Activated CD8-positive, alpha-beta memory T cell treated with anti-CD3 and anti-CD28 coated beads for 4 hours (primary cell): ENCODE measurements around the gene RAD51B.

Experiments used
- DNase-seq, 2 donors: peaks; one replicate each; pipeline ENCODE4 v3.0.0-alpha.2; 2020; ENCODE audit warnings: low read depth in 2 of 2

The RAD51B gene

DNA sequence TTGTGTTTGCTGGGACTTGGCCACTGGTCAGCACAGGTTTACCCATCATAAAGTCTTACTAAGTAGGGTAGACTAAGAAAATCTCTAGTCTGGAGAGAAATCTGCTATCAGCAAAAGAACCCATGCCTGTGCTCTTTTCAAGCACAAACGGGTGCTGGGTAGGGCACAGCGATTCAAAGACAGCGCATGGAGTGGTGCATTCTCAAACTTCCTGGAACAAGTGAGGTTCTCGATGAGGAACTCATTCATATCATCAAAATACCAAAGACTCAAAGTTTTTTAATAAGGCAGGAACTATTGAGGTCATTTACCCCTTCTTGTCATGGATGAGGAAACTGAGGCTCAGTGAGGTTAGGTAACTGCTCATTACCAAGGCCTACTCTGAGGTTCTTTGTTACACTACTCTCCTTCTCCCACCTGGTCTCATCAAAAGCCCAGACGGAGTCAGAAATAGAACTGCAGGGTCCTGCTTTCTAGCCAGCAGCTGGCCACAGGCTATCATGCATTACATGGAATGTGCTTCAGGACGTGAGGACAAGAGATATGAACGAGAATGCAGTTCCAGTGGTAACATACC lies 583.0 kb downstream of the RAD51B start:
- no peak for DNase-seq

- no peak for DNase-seq
Measured at GRCh38 chr14:68403191-68404145, 583.9 kb downstream of the RAD51B start.

GRCh38 chr14:68404146-68404527 lies 584.6 kb downstream of the RAD51B start:
- DNase-seq = no peak

GRCh38 chr14:68404652-68405183 lies 585.1 kb downstream of the RAD51B start:
- DNase-seq = no peak

GRCh38 chr14:68405961-68406360 lies 586.4 kb downstream of the RAD51B start:
- no peak for DNase-seq

GRCh38 chr14:68407285-68407684 lies 587.7 kb downstream of the RAD51B start:
- DNase-seq = no peak

DNA sequence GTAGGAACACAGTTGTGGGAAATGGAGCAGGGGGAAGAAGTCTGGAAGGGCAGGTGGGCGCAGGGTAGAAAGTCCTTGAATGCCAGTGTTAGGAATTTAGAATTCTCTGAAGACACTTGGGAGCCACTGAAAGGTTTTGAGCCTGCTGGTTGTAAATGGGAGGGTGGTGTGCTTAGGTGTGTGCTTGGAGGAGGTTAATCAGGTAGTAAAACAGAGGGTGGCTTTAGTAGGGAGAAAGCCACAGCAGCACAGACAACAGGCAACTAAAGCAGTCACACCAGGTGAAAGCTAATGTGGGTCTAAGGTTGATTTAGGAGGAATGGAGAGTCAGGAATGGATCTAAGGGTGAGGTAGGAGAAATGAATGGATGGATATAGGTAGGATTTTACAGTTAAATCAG lies 588.2 kb downstream of the RAD51B start:
- DNase-seq = no peak

DNA sequence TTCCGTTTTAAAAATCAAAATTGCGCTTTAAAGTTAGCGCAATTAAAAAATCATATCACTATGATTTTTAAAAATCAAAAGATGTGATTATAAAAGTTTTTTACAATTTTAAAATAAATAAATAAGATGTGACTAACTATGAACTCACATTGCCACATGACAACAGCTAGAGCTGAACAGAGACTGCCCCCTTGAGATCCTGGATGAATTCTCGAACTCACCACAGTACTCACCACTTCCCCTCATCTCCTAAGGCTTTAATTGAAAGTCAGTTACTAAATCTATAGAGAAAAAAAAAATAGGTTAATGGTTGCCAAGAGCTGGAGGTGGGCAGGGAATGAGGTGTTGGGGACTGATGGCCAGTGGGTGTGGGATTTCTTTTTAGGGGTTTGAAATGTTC lies 589.1 kb downstream of the RAD51B start:
- DNase-seq = no peak

DNA sequence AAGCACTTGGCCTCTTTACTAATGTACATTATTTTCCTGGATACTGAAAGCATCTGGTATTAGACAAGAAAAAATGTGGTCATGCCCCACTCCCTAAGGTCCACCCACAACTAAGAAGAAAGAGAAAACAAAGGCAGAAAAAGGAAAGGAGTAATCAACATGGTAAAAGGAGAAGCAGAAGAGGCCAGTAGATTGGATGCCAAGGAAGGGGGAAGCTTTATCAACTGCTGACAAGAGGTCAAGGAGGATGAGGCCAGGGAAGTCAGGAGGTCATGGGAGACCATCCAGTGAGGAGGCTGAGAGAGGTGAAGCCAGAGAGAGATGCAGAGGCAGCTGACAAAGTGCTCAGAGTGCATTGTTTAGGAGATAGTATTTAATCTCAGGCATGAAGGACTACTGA lies 589.8 kb downstream of the RAD51B start:
- DNase-seq = no peak

GRCh38 chr14:68412505-68413465 lies 593.2 kb downstream of the RAD51B start:
- DNase-seq = no peak

DNA sequence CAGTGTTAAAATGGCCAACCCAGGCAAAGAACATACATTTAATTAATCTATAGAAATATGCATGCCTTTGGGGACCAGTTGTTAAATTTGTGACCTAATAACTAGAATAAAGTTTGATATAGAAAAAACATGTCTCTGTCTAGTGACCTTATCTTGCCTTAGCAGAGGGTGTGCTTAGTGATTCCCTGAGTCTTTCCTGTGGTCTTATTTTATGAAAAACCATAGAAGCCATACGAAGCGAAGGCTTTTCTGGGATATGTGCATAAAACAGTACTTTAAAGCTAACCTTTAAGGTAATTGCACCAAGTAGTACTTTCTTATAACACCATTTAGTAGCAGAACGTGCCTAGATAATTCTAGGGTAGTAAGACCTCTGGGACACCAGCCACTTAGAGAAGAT lies 593.9 kb downstream of the RAD51B start:
- DNase-seq = no peak

DNA sequence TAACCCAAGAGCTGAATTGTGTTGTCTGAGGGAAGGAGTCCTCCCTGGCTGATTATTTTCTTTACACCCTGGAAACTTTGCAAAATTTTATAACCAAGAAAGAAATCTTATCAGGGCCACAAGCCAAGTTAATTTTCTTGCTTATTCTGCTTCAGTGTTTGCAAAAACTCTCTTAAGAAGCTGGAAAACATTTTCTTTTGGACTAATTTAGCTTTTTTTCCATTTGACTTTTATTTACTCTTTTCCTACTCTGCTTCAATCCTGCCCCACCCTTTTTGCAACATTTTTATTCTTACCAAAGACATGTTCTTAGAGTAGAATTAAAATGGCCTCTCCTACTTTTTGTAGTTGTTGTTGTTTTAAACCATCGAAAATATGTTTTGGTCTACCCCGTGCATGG lies 594.5 kb downstream of the RAD51B start:
- DNase-seq = no peak

- DNase-seq = no peak
Measured at GRCh38 chr14:68416171-68416570, 596.6 kb downstream of the RAD51B start.

DNA sequence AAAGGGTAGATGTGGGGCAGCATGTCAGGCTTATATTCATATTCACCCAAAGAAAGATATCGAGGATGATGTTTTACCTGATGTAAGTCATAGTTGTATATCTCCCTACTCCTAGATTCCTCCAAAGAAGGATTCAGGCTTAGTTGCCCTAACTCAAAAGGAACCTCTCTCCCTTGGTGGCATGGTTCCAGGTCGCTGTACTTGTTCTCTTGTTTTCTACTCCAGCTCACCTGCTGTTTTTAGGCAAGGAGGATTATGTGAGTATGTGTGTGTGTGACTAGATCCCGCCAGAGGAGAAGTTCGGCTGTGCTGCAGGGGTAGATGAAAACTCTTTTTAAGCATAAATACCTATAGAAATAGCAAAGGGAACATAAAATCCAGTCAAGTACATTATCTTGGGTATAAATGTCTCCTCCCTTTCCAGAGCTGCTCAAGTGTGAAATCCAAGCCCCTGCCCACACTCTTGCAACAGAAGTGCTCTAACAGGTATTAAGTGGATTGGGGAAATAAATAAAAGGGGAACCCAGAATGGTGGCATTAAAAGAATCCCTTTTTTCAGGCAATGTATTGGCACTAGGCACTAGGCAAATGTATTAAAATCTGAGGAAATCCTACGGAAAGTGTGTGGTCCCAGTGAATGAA lies 597.6 kb downstream of the RAD51B start:
- DNase-seq = no peak

GRCh38 chr14:68418174-68419118 lies 598.9 kb downstream of the RAD51B start:
- DNase-seq = no peak

GRCh38 chr14:68420350-68420749 lies 600.8 kb downstream of the RAD51B start:
- no peak for DNase-seq

DNA sequence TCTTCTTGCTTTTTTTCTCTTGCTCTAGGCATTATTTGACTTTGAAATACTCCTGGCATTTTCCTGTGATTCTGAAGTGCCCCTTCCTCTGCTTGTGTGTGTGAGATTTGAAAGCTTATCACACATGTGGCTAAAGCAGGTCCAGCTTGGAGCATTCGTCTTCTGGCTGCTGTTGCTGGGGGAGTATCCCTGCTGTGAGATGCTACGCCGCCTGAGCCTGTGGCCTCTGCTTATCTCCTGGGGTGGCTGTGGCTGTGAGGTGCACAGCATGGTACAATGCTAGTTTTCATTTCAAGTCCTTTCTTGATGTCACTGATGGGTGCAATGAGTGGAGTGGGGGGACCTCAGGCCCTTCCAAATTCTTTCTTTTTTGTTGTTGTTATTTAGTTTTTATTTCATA lies 601.5 kb downstream of the RAD51B start:
- DNase-seq = no peak

DNA sequence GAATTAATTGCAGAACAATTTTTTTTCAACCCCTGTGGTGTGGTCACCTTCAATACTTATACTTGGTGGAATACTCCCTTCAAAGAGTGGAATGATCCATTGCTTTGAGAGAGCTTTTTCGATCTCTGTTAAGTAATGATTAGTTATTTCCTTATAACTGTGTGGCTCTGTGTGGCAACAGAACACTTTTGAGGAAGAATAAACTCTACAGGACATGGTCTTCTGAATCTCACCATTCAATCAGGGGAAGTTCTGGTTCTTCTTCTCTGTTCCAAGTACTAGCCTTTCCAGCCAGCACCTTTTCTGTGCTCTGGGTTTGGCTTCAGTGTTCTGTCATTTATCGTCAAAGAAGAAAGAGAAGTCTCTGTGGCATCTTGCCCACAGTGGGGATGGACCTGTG lies 604.1 kb downstream of the RAD51B start:
- DNase-seq = no peak

DNA sequence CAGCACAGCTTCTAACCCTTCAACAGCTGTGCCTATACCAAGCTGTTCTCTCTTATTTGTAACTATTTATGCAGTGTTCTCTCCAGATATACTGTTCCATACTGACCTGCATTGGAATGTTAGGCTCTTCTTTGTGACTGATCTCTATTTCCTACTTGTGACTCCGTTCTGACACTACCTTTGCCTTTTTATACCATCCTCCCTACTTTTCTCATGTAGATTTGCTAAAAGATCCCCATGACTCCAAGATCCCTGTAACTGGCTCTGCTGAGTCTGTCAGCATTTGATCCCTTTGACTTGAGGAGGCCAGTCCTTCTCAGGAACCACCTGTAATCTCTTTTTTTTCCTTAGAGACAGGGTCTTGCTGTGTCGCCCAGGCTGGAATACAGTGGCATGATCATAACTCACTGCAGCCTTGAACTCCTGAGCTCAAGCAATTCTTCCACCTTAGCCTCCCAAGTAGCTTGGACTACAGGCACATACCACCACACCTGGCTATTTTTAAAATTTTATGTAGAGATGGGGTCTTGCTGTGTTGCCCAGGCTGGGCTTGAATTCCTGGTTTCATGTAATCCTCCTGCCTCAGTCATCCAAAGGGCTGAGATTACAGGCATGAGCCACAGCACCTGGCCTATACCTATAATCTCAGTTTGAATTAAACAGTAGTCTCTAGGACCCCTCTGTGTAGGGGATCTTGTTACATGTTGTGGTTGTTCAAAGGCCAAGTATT lies 605.0 kb downstream of the RAD51B start:
- DNase-seq = no peak
